Measurements from ENCODE around the gene CEP295NL.

DNA sequence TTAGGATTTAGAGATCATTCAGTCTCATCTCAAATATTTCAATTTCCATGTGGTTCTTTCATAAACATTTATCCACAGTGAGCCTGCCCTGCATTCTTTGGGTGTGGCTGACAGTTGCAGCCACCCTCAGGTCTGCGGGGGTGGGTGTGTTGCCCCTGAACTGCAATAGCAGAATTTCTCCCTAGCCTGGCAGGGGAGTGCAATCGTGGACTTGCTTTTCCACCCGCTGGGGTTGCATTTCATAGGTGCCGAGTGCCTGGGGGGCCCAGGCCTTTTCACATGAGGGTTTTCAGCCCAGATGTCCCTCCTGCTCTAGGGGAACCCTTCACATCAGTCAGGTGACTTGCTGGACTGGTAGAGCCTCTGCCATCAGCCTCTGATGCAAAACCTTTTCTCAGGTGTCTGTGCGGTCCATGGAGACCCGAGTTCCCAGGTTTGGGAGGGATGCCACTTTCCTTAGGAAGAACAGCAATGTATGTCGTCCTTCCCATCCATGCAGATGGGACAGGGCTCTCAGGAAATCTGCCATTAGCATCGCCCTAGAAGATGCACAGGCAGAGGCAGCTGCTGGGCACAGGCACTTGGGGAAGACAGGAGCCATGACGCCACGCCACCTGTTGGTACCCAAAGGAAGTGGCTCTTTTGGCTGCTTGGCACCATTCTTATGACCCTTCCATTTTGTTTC, 60.0 kb downstream of the CEP295NL start:
- TF ChIP-seq, protein P1, sequence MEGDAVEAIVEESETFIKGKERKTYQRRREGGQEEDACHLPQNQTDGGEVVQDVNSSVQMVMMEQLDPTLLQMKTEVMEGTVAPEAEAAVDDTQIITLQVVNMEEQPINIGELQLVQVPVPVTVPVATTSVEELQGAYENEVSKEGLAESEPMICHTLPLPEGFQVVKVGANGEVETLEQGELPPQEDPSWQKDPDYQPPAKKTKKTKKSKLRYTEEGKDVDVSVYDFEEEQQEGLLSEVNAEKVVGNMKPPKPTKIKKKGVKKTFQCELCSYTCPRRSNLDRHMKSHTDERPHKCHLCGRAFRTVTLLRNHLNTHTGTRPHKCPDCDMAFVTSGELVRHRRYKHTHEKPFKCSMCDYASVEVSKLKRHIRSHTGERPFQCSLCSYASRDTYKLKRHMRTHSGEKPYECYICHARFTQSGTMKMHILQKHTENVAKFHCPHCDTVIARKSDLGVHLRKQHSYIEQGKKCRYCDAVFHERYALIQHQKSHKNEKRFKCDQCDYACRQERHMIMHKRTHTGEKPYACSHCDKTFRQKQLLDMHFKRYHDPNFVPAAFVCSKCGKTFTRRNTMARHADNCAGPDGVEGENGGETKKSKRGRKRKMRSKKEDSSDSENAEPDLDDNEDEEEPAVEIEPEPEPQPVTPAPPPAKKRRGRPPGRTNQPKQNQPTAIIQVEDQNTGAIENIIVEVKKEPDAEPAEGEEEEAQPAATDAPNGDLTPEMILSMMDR (IDR thresholded peaks at IDR 0.05; ENCODE audit: low read length) = peak; percentile 84
- no peak for TF ChIP-seq EZH2 (IDR thresholded peaks at IDR 0.05; ENCODE audit: borderline replicate concordance, low read length)
